H9 (cell line): ENCODE measurements around the gene NFYC. TPM values are rescaled to one million over a fixed set of nuclear protein-coding genes. Genes with fewer than 3 reads are reported as not detected.

Source experiments
- DNase-seq: peaks from one replicate; pipeline ENCODE4 v3.0.0-alpha.2; 2017
- H2AFZ ChIP-seq: one replicate; pipeline ENCODE4 v1.6.1; 2013; ENCODE audit warnings: mild to moderate bottlenecking, low read length, control low read depth, moderate library complexity
- H2AK5ac ChIP-seq: 2 replicates; pipeline ENCODE4 v1.6.1; 2013; ENCODE audit warnings: low read length, control low read depth, mixed read lengths; ENCODE audit not compliant: insufficient read length
- H2BK120ac ChIP-seq: one replicate; pipeline ENCODE4 v1.6.1; 2013; ENCODE audit warnings: low read depth, mild to moderate bottlenecking, low read length, control low read depth, inconsistent platforms; ENCODE audit not compliant: poor library complexity, severe bottlenecking
- H2BK12ac ChIP-seq: 2 replicates; pipeline ENCODE4 v1.6.1; 2013; ENCODE audit warnings: low read length, control low read depth, mixed read lengths, low read depth; ENCODE audit not compliant: insufficient read length
- H2BK15ac ChIP-seq: 2 replicates; pipeline ENCODE4 v1.6.1; 2013; ENCODE audit warnings: low read depth, low read length, control low read depth
- H2BK20ac ChIP-seq: one replicate; pipeline ENCODE4 v1.6.1; 2013; ENCODE audit warnings: low read depth, mild to moderate bottlenecking, low read length, control low read depth, inconsistent platforms; ENCODE audit not compliant: poor library complexity, severe bottlenecking
- H2BK5ac ChIP-seq: 2 replicates; pipeline ENCODE4 v1.6.1; 2013; ENCODE audit warnings: low read length, control low read depth, mixed read lengths; ENCODE audit not compliant: insufficient read length
- H3K14ac ChIP-seq: 2 replicates; pipeline ENCODE4 v1.6.1; 2013; ENCODE audit warnings: low read length, control low read depth; ENCODE audit not compliant: insufficient read depth
- H3K18ac ChIP-seq: 2 replicates; pipeline ENCODE4 v1.6.1; 2013; ENCODE audit warnings: low read depth, mild to moderate bottlenecking, mixed read lengths, low read length, control low read depth; ENCODE audit not compliant: insufficient read length
- H3K23ac ChIP-seq: 2 replicates; pipeline ENCODE4 v1.6.1; 2013; ENCODE audit warnings: low read length, control low read depth, mixed read lengths, low read depth; ENCODE audit not compliant: insufficient read length
- H3K23me2 ChIP-seq: 2 replicates; pipeline ENCODE4 v1.6.1; 2013; ENCODE audit warnings: low read depth, mild to moderate bottlenecking, mixed read lengths, low read length, control low read depth; ENCODE audit not compliant: insufficient read length, poor library complexity, severe bottlenecking
- H3K27ac ChIP-seq: 2 replicates; pipeline ENCODE4 v1.5.1; 2013; ENCODE audit warnings: low read length, control low read depth, mixed read lengths, low read depth; ENCODE audit not compliant: insufficient read length
- H3K27me3 ChIP-seq: 2 replicates; pipeline ENCODE4 v1.6.1; 2013; ENCODE audit warnings: low read length, control low read depth, inconsistent platforms; ENCODE audit not compliant: insufficient read depth
- H3K4ac ChIP-seq: 2 replicates; pipeline ENCODE4 v1.6.1; 2013; ENCODE audit warnings: low read depth, mild to moderate bottlenecking, control low read depth, inconsistent platforms, low read length, moderate library complexity
- H3K4me1 ChIP-seq: 2 replicates; pipeline ENCODE4 v1.6.1; 2013; ENCODE audit warnings: low read length, control low read depth, inconsistent platforms; ENCODE audit not compliant: insufficient read depth
- H3K4me2 ChIP-seq: 2 replicates; pipeline ENCODE4 v1.6.1; 2013; ENCODE audit warnings: low read length, control low read depth, mixed read lengths; ENCODE audit not compliant: insufficient read length, insufficient read depth
- H3K56ac ChIP-seq: 2 replicates; pipeline ENCODE4 v1.6.1; 2013; ENCODE audit warnings: low read depth, mild to moderate bottlenecking, mixed read lengths, low read length, control low read depth; ENCODE audit not compliant: insufficient read length
- H3K79me1 ChIP-seq: 2 replicates; pipeline ENCODE4 v1.6.1; 2013; ENCODE audit warnings: low read depth, mild to moderate bottlenecking, moderate library complexity, low read length, control low read depth, inconsistent platforms; ENCODE audit not compliant: insufficient read depth, poor library complexity, severe bottlenecking
- H3K79me2 ChIP-seq: 2 replicates; pipeline ENCODE4 v1.6.1; 2013; ENCODE audit warnings: low read length, control low read depth, inconsistent platforms; ENCODE audit not compliant: insufficient read depth
- H3K9ac ChIP-seq: 2 replicates; pipeline ENCODE4 v1.6.1; 2013; ENCODE audit warnings: low read length, control low read depth, mixed read lengths; ENCODE audit not compliant: insufficient read length; ENCODE audit errors: extremely low read depth
- H3K9me3 ChIP-seq: one replicate; pipeline ENCODE4 v1.6.1; 2013; ENCODE audit warnings: low read depth, low read length, inconsistent platforms; ENCODE audit not compliant: control insufficient read depth
- H3T11ph ChIP-seq: one replicate; pipeline ENCODE4 v1.6.1; 2013; ENCODE audit warnings: mild to moderate bottlenecking, low read length, control low read depth, inconsistent platforms
- H4K20me1 ChIP-seq: one replicate; pipeline ENCODE4 v1.6.1; 2013; ENCODE audit not compliant: control insufficient read depth, insufficient read length, insufficient read depth
- H4K5ac ChIP-seq: 2 replicates; pipeline ENCODE4 v1.6.1; 2013; ENCODE audit warnings: low read depth, mild to moderate bottlenecking, mixed read lengths, low read length, control low read depth; ENCODE audit not compliant: insufficient read length
- H4K8ac ChIP-seq: replicated peaks from 2 replicates; pipeline ENCODE4 v1.6.1; 2013; ENCODE audit warnings: low read length, control low read depth, mixed read lengths, low read depth; ENCODE audit not compliant: insufficient read length
- H4K91ac ChIP-seq: 2 replicates; pipeline ENCODE4 v1.6.1; 2013; ENCODE audit warnings: low read depth, mild to moderate bottlenecking, moderate library complexity, mixed read lengths, low read length, control low read depth; ENCODE audit not compliant: insufficient read length
- H3K27ac Mint-ChIP-seq, 3 experiments: 2 replicates in 2 of 3; 3 replicates in 1 of 3; pipeline ENCODE4 v1.8.0; 2020 to 2021; ENCODE audit warnings: mixed read lengths in 3 of 3, mild to moderate bottlenecking in 1 of 3, moderate library complexity in 1 of 3
- H3K27me3 Mint-ChIP-seq: 2 replicates; pipeline ENCODE4 v1.8.0; 2021; ENCODE audit warnings: low read depth, mild to moderate bottlenecking, moderate library complexity, mixed read lengths
- H3K36me3 Mint-ChIP-seq, 3 experiments: 2 replicates in 2 of 3; 3 replicates in 1 of 3; pipeline ENCODE4 v1.8.0; 2020 to 2021; ENCODE audit warnings: low read depth in 3 of 3, mixed read lengths in 3 of 3; ENCODE audit not compliant: insufficient read depth in 1 of 3
- H3K4me1 Mint-ChIP-seq, 2 experiments: 2 replicates each; pipeline ENCODE4 v1.8.0; 2020; ENCODE audit warnings: mixed read lengths in 2 of 2
- H3K4me3 Mint-ChIP-seq, 2 experiments: 2 replicates in 1 of 2; 3 replicates in 1 of 2; pipeline ENCODE4 v1.8.0; 2020 to 2021; ENCODE audit warnings: mild to moderate bottlenecking in 2 of 2, mixed read lengths in 2 of 2, moderate library complexity in 1 of 2
- H3K9me3 Mint-ChIP-seq, 2 experiments: 2 replicates in 1 of 2; 3 replicates in 1 of 2; pipeline ENCODE4 v1.8.0; 2020; ENCODE audit warnings: mild to moderate bottlenecking in 2 of 2, mixed read lengths in 2 of 2, moderate library complexity in 1 of 2
- CTCF ChIP-seq: fragments of 200-600 bp; sonication (generic); conservative IDR thresholded peaks from 3 replicates; pipeline ENCODE4 v1.8.0; 2021; ENCODE audit warnings: antibody characterized with exemption, mild to moderate bottlenecking
- WGBS: extraction: QIAGEN DNeasy Blood & Tissue Kit; methylation state at CpG from one replicate; pipeline ENCODE4 v1.1.7; 2013; ENCODE audit warnings: missing lambda C conversion rate, low lambda C conversion rate, mixed read lengths; ENCODE audit not compliant: insufficient read length; ENCODE audit errors: extremely low coverage; 5-methylcytosine and 5-hydroxymethylcytosine counted together
- total RNA-seq: library from RNA; stranded (reverse); gene quantifications from 2 replicates; pipeline ENCODE4 v1.2.1, GENCODE V29; 2021

Gene NFYC
- total RNA-seq, 1 experiment from 2014 or later = 54.7 TPM

- no CpG with 5 or more reads among the region's 7 CpGs for WGBS
- no peak overlapping the region for H4K8ac ChIP-seq
- H3K4me1 ChIP-seq = peaks cover 4% of the 10 kb centered on the region
- H3K27ac ChIP-seq = no peak overlapping the region
- H4K20me1 ChIP-seq = no peaks in the 10 kb centered on the region
- Mint-ChIP-seq H3K4me3 (no peak overlapping the region), H3K27ac (peak overlapping the region; percentile 17 to 30 (median 25); a peak in 3 of 7 replicates), H3K36me3 (peaks cover 36 to 84% (median 74%) of the 10 kb centered on the region in 3 experiments; a peak in 6 of 7 replicates), H3K4me1 (peaks cover 10 to 17% of the 10 kb centered on the region in 2 experiments), H3K27me3 (no peaks in the 10 kb centered on the region), H3K9me3 (no peaks in the 10 kb centered on the region)
- no peak overlapping the region for H4K91ac ChIP-seq
- TF ChIP-seq CTCF = no peak
- H2BK15ac ChIP-seq = no peak overlapping the region
- no peaks in the 10 kb centered on the region for H3K27me3 ChIP-seq
- no peak overlapping the region for H2AK5ac ChIP-seq
- no peak overlapping the region for H2BK120ac ChIP-seq
- no peak overlapping the region for H3T11ph ChIP-seq
- no peak overlapping the region for H2AFZ ChIP-seq
- H3K23me2 ChIP-seq = no peaks in the 10 kb centered on the region
- no peak overlapping the region for H3K56ac ChIP-seq
- H3K14ac ChIP-seq = no peak overlapping the region
- no peaks in the 10 kb centered on the region for H3K9me3 ChIP-seq
- no peak overlapping the region for H4K5ac ChIP-seq
- H3K79me1 ChIP-seq = no peaks in the 10 kb centered on the region
- no peak overlapping the region for H3K4me2 ChIP-seq
- no peak overlapping the region for H2BK20ac ChIP-seq
- DNase-seq = no peak
- H2BK12ac ChIP-seq = no peak overlapping the region
- H3K23ac ChIP-seq = no peak overlapping the region
- H3K9ac ChIP-seq = no peak overlapping the region
- no peak overlapping the region for H2BK5ac ChIP-seq
- H3K79me2 ChIP-seq = no peaks in the 10 kb centered on the region
- H3K18ac ChIP-seq = no peak overlapping the region
- no peak overlapping the region for H3K4ac ChIP-seq
These were observed 76.9 kb downstream of the NFYC start for GRCh38 chr1:40768146-40768990.
